Suppressor macrophage (primary cell): ENCODE results near the gene PLEKHH2.
"Not testable (repeated sequence)": the region's sequence is repeated elsewhere in the genome, so short reads cannot be mapped to it uniquely, and the experiment has no call there.

Experiments used
- DNase-seq, 4 experiments: peaks; one replicate each; pipeline ENCODE4 v3.0.0-alpha.2; 2020 to 2022

The PLEKHH2 gene

DNA sequence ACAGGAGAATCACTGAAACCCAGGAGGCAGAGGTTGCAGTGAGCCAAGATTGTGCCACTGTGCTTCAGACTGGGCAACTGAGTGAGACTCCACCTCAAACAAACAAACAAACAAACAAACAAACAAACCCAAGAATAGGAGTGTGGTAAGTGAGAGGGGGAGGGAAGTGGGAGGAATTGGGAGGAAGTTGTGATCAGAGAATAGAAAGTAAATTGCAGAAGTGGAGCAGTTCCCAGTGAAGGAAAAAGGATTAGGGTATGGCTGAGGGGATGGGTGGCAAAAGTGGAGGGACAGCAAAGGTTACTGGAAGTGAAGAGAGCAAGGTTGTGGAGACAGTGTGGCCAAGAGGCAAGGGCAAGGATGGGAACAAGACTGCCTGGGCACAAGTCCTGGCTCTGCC is 80.3 kb downstream of the PLEKHH2 start:
- DNase-seq: peak; percentile 37 to 70 (median 55)

GRCh38 chr2:43718530-43719124 is 81.6 kb downstream of the PLEKHH2 start:
- DNase-seq: no peak

GRCh38 chr2:43724728-43725526 is 87.9 kb downstream of the PLEKHH2 start:
- no peak for DNase-seq

GRCh38 chr2:43725711-43726246 is 88.7 kb downstream of the PLEKHH2 start:
- no peak for DNase-seq

DNA sequence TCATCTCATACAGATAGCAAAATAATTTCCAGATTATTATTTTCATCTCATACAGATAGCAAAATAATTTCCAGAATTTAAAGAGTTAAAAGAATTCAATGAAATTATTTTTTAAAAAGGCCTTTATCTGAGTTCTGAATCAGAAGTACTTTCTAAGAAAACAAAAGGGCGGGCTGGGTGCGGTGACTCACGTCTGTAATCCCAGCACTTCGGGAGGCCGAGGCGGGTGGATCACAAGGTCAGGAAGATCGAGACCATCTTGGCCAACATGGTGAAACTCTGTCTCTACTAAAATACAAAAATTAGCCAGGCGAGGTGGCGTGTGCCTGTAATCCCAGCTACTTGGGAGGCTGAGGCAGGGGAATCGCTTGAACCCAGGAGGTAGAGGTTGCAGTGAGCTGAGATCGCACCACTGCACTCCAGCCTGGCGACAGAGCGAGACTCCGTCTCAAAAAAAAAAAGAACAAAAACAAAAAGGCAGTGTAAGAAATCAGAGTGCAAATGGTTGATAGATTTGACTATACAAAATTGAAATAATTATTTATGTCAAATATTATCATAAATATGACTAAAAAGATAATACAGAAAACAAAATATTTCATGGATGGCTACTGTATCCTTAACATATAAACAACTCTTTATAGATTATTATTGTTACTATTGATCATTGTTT is 90.0 kb downstream of the PLEKHH2 start:
- not testable (repeated sequence) for DNase-seq

GRCh38 chr2:43727634-43728014 is 90.6 kb downstream of the PLEKHH2 start:
- no peak for DNase-seq

- no peak for DNase-seq
Measured at GRCh38 chr2:43729491-43730174, 92.6 kb downstream of the PLEKHH2 start.

- DNase-seq: no peak
Measured at GRCh38 chr2:43731211-43731610, 94.2 kb downstream of the PLEKHH2 start.

GRCh38 chr2:43736637-43737036 is 99.6 kb downstream of the PLEKHH2 start:
- DNase-seq: no peak

- no peak for DNase-seq
Measured at GRCh38 chr2:43737097-43737854, 100.2 kb downstream of the PLEKHH2 start.

- no peak for DNase-seq
Measured at GRCh38 chr2:43737855-43738254, 100.8 kb downstream of the PLEKHH2 start.

GRCh38 chr2:43738257-43738656 is 101.2 kb downstream of the PLEKHH2 start:
- DNase-seq: no peak

- DNase-seq: no peak
Measured at GRCh38 chr2:43743706-43744105, 106.6 kb downstream of the PLEKHH2 start.

GRCh38 chr2:43745457-43745856 is 108.4 kb downstream of the PLEKHH2 start:
- no peak for DNase-seq

GRCh38 chr2:43748333-43748732 is 111.3 kb downstream of the PLEKHH2 start:
- DNase-seq: no peak

DNA sequence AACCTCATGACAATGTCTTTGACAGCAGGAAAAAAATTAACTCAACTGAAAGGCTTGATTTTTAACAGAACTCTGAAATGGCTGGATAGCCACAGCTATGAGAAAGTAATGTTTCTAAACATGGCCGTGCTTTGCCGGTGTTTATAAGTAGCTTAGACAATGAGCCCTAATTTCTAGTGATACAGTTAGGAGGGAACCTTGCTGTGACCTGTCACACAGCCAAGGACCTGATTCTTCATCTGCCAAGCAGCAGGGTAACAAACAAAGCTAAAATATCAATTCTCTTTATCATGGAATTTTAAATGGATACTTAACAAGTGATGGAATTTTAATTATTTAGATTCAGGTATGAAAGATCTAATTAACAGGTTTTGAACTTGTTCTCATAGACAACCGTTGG is 112.5 kb downstream of the PLEKHH2 start:
- DNase-seq: no peak

DNA sequence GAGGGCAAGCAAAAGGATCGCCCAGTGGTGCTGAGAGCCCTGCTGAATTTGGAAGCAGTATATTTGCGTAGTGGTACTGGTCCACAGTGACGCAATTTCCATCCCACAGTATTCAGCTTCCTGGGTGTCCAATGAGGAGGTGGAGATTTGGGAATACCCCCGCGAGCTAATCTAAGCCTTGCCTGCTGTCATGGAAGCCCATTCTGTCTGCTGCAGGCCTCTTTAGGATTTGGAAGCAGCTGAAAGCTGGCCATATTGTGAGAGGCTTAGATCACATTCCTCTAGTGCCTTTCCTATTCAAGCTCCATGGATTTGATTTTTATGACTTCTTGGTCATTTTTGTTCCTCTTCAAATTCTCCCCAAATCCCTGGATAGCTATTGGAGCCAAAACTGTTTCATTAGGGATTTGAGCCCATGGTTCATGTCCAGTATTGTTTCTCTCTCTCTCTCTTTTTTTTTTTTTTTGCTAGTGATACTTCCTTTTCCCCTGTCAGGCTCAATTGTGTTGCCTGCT is 114.5 kb downstream of the PLEKHH2 start:
- DNase-seq: no peak

- DNase-seq: no peak
Measured at GRCh38 chr2:43752302-43752701, 115.2 kb downstream of the PLEKHH2 start.

GRCh38 chr2:43754180-43754579 is 117.1 kb downstream of the PLEKHH2 start:
- DNase-seq: no peak

DNA sequence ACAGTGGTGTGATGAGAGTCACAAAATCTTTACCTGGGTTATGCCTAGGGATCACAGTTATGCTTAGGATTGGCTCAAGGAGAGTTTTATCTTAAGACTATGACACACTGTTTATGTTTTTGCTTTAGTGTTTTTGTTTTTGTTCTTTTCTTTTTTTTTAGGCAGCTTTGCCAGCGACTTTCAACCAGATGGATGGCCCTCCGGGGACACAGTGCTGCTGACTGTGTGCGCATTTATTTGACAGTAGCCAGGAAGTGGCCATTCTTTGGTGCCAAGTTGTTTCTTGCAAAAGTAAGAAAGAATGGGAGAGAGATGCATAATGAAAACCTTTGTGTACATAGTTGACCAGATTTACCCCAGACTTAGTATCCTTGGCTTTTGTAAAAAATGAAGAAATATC is 121.7 kb downstream of the PLEKHH2 start:
- no peak for DNase-seq

DNA sequence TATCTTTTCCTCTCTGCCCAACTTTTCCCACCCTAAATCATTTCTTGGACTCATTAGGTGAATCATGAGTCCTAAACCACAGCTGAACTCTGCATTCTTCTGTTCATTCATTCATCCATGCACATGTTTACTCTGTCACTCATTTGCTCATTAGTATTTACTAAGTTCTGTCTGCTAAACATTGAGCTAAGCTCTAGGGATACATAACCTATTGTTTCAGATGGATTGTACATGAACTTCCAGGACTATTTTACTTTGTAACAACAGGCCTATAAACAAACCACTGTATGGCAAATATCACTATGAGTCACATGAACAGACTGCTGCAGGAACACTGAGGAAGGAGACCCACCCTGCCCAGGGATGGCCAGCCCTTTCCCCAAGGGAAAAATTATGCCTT is 122.1 kb downstream of the PLEKHH2 start:
- DNase-seq: no peak

GRCh38 chr2:43762286-43762685 is 125.2 kb downstream of the PLEKHH2 start:
- no peak for DNase-seq
